GM12878 (cell line): ENCODE results near the gene ZDBF2. TPM values are rescaled to one million over a fixed set of nuclear protein-coding genes. Genes with fewer than 3 reads are reported as not detected.
A peak's percentile ranks its signal among the peaks of the same experiment; 100 is the strongest.

Source experiments
- ATAC-seq: fragments of 200-7000 bp; cut with Tn5 transposase; 3 replicates; pipeline ENCODE4 v1.9.1; 2020; ENCODE audit warnings: mild to moderate bottlenecking, moderate library complexity
- BruUV-seq: library from RNA; stranded (reverse); fragments of 400-500 nt; replicated peaks from 2 replicates; lab custom pipeline; 2021; lab: Mats Ljungman, UMichigan
- CTCF ChIA-PET: fragments of 300-600 bp; sonication (Branson Sonifier 250); formaldehyde crosslinking; extraction: SDS; loops from one replicate; lab custom pipeline; 2021; ENCODE audit warnings: inconsistent platforms; lab: Yijun Ruan, JAX
- POLR2A ChIA-PET: fragments of 350-600 bp; formaldehyde crosslinking; extraction: SDS; loops from one replicate; lab custom pipeline; 2021; ENCODE audit warnings: inconsistent platforms; lab: Charles Lee
- RAD21 ChIA-PET: fragments of 300-600 bp; sonication (Branson Sonifier 250); formaldehyde crosslinking; loops from one replicate; lab custom pipeline; 2023; ENCODE audit warnings: antibody characterized with exemption; ENCODE audit not compliant: unreplicated experiment; lab: Charles Lee
- SMC1A ChIA-PET: fragments of 300-600 bp; sonication (Branson Sonifier 250); formaldehyde crosslinking; loops from one replicate; lab custom pipeline; 2023; ENCODE audit not compliant: unreplicated experiment, uncharacterized antibody; lab: Charles Lee
- DNase-seq: peaks from one replicate; pipeline ENCODE4 v3.0.0-alpha.2; 2011; ENCODE audit warnings: low read depth, low spot score
- FAIRE-seq: peaks from 3 replicates; lab custom pipeline; 2011; peaks lifted over from hg19 to GRCh38; lab: Jason Lieb, UNC
- H2AFZ ChIP-seq: 2 replicates; pipeline ENCODE4 v1.6.0; 2011; ENCODE audit warnings: low read depth, low read length, control low read depth; ENCODE audit not compliant: control insufficient read depth
- H3K27ac ChIP-seq: 2 replicates; pipeline ENCODE4 v1.5.1; 2011; ENCODE audit warnings: control low read depth; ENCODE audit not compliant: control insufficient read depth, insufficient read depth
- H3K27me3 ChIP-seq, 2 experiments: replicated peaks in 1 of 2; 2 replicates each; pipeline versions ENCODE4 v1.6.0 to v1.6.1; 2011; ENCODE audit warnings: low read length in 1 of 2; ENCODE audit not compliant: control insufficient read depth in 2 of 2, insufficient read depth in 2 of 2
- H3K36me3 ChIP-seq, 2 experiments: 2 replicates each; pipeline ENCODE4 v1.5.1; 2011; ENCODE audit warnings: low read length in 1 of 2; ENCODE audit not compliant: control insufficient read depth in 2 of 2, insufficient read depth in 2 of 2
- H3K4me1 ChIP-seq: 2 replicates; pipeline ENCODE4 v1.6.1; 2011; ENCODE audit warnings: mild to moderate bottlenecking, low read length, moderate library complexity, mixed read lengths; ENCODE audit not compliant: control insufficient read depth, insufficient read depth
- H3K4me2 ChIP-seq: 2 replicates; pipeline ENCODE4 v1.6.0; 2011; ENCODE audit warnings: control low read depth; ENCODE audit not compliant: control insufficient read depth, insufficient read depth
- H3K4me3 ChIP-seq: fragments of 200-600 bp; sonication (generic); 2 replicates; pipeline ENCODE4 v1.5.1; 2016
- H3K79me2 ChIP-seq: 2 replicates; pipeline ENCODE4 v1.6.0; 2011; ENCODE audit warnings: low read length; ENCODE audit not compliant: control insufficient read depth, insufficient read depth
- H3K9ac ChIP-seq: 2 replicates; pipeline ENCODE4 v1.8.0; 2011; ENCODE audit warnings: low read length, control low read depth, mixed read lengths; ENCODE audit not compliant: control insufficient read depth, insufficient read depth
- H3K9me3 ChIP-seq: replicated peaks from 3 replicates; pipeline ENCODE4 v1.5.1; 2011; ENCODE audit warnings: mild to moderate bottlenecking, low read length; ENCODE audit not compliant: control insufficient read depth, insufficient read depth
- H4K20me1 ChIP-seq: 2 replicates; pipeline ENCODE4 v1.6.0; 2011; ENCODE audit not compliant: control insufficient read depth, insufficient read depth
- BMI1 ChIP-seq: fragments of 450-650 bp; IDR thresholded peaks from 2 replicates; pipeline ENCODE4 v1.6.1; 2016; ENCODE audit warnings: mild to moderate bottlenecking, moderate library complexity, borderline replicate concordance
- CEBPZ ChIP-seq: fragments of 150-350 bp; IDR thresholded peaks from 2 replicates; pipeline ENCODE4 v1.6.1; 2016; ENCODE audit warnings: low read depth, low read length
- ZBTB40 ChIP-seq: fragments of 450-650 bp; IDR thresholded peaks from 2 replicates; pipeline ENCODE4 v1.6.1; 2016; ENCODE audit warnings: mild to moderate bottlenecking, moderate library complexity, borderline replicate concordance
- WGBS: methylation state at CpG from one replicate; pipeline ENCODE4 v1.1.6; 2016; ENCODE audit warnings: low lambda C conversion rate; ENCODE audit not compliant: insufficient replicate concordance, insufficient coverage; ENCODE audit errors: missing lambda C conversion rate; 5-methylcytosine and 5-hydroxymethylcytosine counted together
- in situ Hi-C: fragments of 300-500 bp; cut with MboI; formaldehyde crosslinking; loops from 9 replicates; pipeline ENCODE4 v1.14.3; 2018; ENCODE audit warnings: mixed read lengths
- intact Hi-C: fragments of 100-400 bp; cut with micrococcal nuclease; formaldehyde crosslinking; loops from one replicate; pipeline ENCODE4 v1.14.2; 2022; ENCODE audit not compliant: unreplicated experiment
- polyA plus RNA-seq, 11 experiments: library from polyadenylated mRNA; depleted of rRNA in 4 of 11; unstranded in 6 of 11; stranded (reverse) in 5 of 11; fragments of >200 nt; fragmentation: Nextera tagmentation in 4 of 11; fragmentation: Illumina TruSeq in 1 of 11; extraction: Ambion mirVana in 4 of 11; extraction: Trizol in 1 of 11; gene quantifications; 1 replicate in 1 of 11; 2 replicates in 10 of 11; pipeline versions ENCODE4 v1.2.1 to v1.2.3, GENCODE V29; 2011 to 2016; ENCODE audit warnings: inconsistent platforms in 2 of 11, missing spikeins in 2 of 11, low read depth in 1 of 11
- total RNA-seq, 4 experiments: library from RNA; depleted of rRNA in 3 of 4; stranded (reverse); fragments of >200 nt in 3 of 4; fragmentation: Illumina TruSeq in 1 of 4; extraction: Trizol in 1 of 4; gene quantifications; 2 replicates each; pipeline versions ENCODE4 v1.2.1 to v1.2.3, GENCODE V29; 2013 to 2021

ZDBF2 gene
- total and polyA plus RNA-seq, 10 of the 15 experiments (the other 5 are each of a cell fraction or from before 2014, with no cell fraction given) = 0.60 to 21.1 (median 4.2) TPM

- H3K9me3 ChIP-seq = no peaks in the 10 kb centered on the region; the same call in 2 of the 3 replicates
- intact Hi-C loops (no loop called here), in situ Hi-C loops (no loop called here)
- POLR2A ChIA-PET = no interaction called here
- CTCF ChIA-PET = no interaction called here
- H2AFZ ChIP-seq = no peak overlapping the region
- no TSS peak for BruUV-seq
- RAD21 ChIA-PET = interaction anchor here (0.5 to 1.5 kb wide), 3 partner anchors 9 to 66 kb away, joined by 3 to 4 read pairs (median 3); no protein-coding TSS in a partner anchor
- TF ChIP-seq CEBPZ (no peak), BMI1 (peak; percentile 68; the same call in 1 of the 2 replicates), ZBTB40 (no peak)
- H3K27ac ChIP-seq = no peak overlapping the region
- no peak overlapping the region for H3K4me2 ChIP-seq
- no peak for FAIRE-seq
- no peak for DNase-seq
- H3K4me1 ChIP-seq = no peaks in the 10 kb centered on the region
- no peak overlapping the region for H3K9ac ChIP-seq
- no peaks in the 10 kb centered on the region for H3K79me2 ChIP-seq
- no peak overlapping the region for H3K4me3 ChIP-seq
- SMC1A ChIA-PET = interaction anchor here (0.7 to 1.4 kb wide), 4 partner anchors 12 to 67 kb away, joined by 3 to 6 read pairs (median 3); no protein-coding TSS in a partner anchor
- H3K27me3 ChIP-seq = no peaks in the 10 kb centered on the region; a peak in 1 of 4 replicates
- H4K20me1 ChIP-seq = no peaks in the 10 kb centered on the region
- 0 out of 3 replicates have a peak, but pooled peaks have one; percentile 17 for ATAC-seq
- WGBS = 43% methylated on average over 7 of the region's 7 CpGs
- H3K36me3 ChIP-seq = no peaks in the 10 kb centered on the region
Measured at GRCh38 chr2:206232287-206233035, 42.0 kb upstream of the ZDBF2 start.
